DND-41 (cell line): ENCODE data around the gene QPCT.

Source experiments
- EZH2 ChIP-seq: IDR thresholded peaks from 3 replicates; pipeline ENCODE4 v1.6.1; 2012; ENCODE audit warnings: borderline replicate concordance, low read depth, mild to moderate bottlenecking, moderate library complexity, low read length, inconsistent platforms; ENCODE audit not compliant: severe bottlenecking
- TF ChIP-seq, protein P1 (sequence below): IDR thresholded peaks from 2 replicates; pipeline ENCODE4 v1.5.1; 2012; ENCODE audit warnings: borderline replicate concordance, low read length, moderate library complexity, mild to moderate bottlenecking; ENCODE audit not compliant: poor library complexity, severe bottlenecking; ENCODE audit errors: extremely low read depth

DNA sequence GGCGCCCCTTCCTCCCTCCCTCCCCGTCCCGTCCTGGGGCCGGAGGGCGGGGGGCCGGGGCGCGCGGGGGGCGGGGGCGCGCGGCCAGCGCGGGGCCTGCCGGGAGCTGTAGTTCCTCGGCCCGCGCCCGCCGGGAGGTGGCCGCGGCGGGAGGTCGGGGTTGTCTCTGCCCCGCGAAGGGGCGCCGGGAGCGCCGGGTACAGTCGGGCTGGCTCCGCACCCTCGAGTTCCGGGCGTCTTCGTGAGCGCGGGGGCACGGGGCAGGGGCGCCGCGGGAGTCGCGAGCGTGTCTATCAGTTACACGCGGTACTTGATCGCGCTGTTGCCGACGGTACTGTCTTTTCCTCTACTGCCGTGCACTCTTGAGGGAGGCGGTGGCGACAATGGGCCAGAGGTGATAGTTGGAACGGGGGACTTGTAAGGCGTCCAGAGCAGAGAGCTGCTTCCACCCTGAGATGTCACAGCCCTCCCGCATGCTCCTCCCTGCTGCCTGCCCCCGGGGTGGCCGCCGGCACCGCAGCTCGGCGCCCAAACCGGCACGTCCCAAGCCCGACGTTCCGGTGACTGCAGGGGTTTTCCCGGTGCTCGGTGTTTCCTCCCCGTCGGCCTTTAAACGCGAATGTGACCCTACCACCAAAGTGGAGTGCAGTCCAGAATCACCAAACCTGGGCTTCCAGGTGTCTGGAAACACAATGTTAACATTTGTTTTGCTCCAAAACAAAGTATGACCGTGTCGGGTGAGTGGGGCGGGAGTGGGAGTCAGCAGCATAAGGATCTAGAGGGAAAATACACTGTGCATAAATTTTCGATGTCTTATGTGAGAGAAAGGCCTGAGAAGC lies 19.4 kb upstream of the QPCT start, which contains the start of gene PRKD3:
- TF ChIP-seq, protein P1, sequence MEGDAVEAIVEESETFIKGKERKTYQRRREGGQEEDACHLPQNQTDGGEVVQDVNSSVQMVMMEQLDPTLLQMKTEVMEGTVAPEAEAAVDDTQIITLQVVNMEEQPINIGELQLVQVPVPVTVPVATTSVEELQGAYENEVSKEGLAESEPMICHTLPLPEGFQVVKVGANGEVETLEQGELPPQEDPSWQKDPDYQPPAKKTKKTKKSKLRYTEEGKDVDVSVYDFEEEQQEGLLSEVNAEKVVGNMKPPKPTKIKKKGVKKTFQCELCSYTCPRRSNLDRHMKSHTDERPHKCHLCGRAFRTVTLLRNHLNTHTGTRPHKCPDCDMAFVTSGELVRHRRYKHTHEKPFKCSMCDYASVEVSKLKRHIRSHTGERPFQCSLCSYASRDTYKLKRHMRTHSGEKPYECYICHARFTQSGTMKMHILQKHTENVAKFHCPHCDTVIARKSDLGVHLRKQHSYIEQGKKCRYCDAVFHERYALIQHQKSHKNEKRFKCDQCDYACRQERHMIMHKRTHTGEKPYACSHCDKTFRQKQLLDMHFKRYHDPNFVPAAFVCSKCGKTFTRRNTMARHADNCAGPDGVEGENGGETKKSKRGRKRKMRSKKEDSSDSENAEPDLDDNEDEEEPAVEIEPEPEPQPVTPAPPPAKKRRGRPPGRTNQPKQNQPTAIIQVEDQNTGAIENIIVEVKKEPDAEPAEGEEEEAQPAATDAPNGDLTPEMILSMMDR = no peak
- TF ChIP-seq EZH2 = peak; percentile 86
